ENCODE results near the gene KRTAP5-7.
"Not testable (repeated sequence)": the region's sequence is repeated elsewhere in the genome, so short reads cannot be mapped to it uniquely, and the experiment has no call there.

KRTAP5-7 gene

GRCh38 chr11:71532036-71532610 is 5.1 kb downstream of the KRTAP5-7 start:
- DNase-seq (ENCODE audit: low spot score): no peak

- not testable (repeated sequence) for DNase-seq (ENCODE audit: low spot score)
These were observed 7.9 kb downstream of the KRTAP5-7 start for GRCh38 chr11:71534711-71535608.

DNA sequence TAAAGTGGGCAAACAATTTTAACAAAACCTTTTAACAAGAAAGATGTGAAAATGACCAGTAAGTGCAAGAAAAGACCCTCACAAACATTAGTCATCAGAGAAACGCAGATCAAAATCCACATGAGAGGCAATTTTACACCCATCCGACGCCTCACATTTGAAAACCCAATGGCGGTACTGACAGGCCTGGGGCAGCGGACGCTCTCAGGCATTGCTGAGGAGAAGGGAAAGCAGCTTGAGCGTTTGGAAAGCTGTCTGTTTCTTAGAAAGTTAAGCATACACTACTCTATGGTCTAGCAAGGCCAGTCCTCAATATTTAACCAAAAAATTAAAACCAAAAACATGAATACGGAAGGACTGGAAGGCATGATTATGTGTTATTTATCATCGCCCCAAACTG is 8.8 kb downstream of the KRTAP5-7 start:
- DNase-seq (ENCODE audit: low spot score): no peak

DNA sequence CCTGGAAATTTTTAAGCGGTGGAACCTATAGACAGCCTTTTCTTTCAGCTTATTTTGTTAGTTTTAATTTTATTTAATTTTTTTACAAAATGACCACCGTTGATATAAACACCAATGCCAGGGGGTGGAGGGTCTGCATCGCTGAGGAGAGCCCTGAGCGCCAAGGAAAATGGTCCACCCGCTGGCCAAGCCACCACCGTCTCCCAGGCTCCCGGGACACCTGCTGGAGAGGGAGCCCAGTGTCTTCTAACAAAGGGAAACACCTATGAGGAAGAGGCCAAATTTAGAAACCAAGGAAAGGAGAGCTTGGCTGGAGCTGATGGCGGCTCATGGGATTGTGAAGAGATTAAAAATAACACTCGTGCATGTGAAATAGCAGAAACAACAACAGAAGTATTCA is 10.5 kb downstream of the KRTAP5-7 start:
- DNase-seq (ENCODE audit: low spot score): no peak

DNA sequence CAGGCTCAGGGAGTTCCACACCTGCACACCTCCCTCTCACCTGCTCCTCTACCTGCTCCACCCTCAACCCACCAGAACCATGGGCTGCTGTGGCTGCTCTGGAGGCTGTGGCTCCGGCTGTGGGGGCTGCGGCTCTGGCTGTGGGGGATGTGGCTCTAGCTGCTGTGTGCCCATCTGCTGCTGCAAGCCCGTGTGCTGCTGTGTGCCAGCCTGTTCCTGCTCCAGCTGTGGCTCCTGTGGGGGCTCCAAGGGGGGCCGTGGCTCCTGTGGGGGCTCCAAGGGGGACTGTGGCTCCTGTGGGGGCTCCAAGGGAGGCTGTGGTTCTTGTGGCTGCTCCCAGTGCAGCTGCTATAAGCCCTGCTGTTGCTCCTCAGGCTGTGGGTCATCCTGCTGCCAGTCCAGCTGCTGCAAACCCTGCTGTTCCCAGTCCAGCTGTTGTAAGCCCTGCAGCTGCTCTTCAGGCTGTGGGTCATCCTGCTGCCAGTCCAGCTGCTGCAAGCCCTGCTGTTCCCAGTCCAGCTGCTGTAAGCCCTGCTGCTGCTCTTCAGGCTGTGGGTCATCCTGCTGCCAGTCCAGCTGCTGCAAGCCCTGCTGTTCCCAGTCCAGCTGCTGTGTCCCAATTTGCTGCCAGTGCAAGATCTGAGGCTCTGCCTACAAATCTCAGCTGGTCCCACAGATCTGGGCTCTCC is 11.1 kb downstream of the KRTAP5-7 start, which contains the start of gene KRTAP5-8:
Gene KRTAP5-8, plus strand, starts transcription at position 49 of the 689 bp plus-strand sequence. Its CDS starts 31 bp downstream, at position 80.
- not testable (repeated sequence) for DNase-seq (ENCODE audit: low spot score)

DNA sequence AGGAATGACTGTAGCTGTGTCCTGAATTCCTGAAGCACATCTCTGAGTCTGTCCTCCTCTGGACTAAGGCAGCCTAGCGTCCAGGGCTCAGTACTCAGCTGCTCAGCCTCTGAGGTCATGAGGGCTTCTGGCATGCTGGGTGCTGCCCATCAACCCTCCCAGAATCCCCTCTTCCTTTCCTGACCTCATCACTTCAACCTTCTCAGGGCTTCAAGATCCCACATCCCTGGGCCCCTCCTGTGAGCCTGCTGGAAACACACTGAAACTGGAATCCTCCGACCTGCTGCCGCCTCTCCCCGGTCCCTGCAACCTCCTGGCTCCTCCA is 11.6 kb downstream of the KRTAP5-7 start:
- no peak for DNase-seq (ENCODE audit: low spot score)

DNA sequence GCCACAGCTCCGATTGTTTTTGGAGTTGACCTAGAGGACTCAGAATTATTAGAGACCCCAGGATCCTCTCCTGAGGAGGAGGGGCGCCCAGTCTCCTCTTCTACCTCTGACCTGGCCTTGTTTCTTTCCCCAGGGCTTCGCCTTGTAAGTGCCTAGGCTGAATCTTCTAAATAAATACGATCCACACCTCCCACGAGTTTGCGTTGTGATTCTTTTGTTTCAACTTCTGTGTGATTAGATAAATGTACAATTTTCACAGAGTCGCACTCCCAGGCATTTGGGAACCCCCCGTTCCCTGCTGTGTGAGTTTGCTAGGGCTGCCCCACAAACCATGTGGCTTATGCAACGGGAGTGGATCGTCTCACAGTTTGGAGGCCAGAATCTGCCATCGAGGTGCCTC is 11.9 kb downstream of the KRTAP5-7 start:
- DNase-seq (ENCODE audit: low spot score): no peak

DNA sequence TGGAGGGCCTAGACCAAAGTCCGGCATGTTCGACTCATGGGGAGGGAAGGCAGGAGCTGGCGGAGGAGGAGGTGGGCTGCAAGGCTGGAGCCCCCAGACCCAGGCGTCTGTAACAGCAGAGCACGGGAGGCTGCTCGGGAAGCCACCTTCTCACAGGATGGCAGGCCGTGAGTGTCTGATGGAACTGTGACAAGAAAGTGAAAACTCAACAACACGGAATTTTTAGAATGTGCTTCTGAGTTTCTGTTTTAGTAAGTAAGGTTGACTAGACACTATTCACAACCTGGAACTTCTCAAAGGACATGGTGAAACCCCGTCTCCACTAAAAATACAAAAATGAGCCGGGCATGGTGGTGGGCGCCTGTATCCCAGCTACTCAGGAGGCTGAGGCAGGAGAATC is 12.9 kb downstream of the KRTAP5-7 start:
- not testable (repeated sequence) for DNase-seq (ENCODE audit: low spot score)

GRCh38 chr11:71540521-71541304 is 13.6 kb downstream of the KRTAP5-7 start:
- DNase-seq (ENCODE audit: low spot score): not testable (repeated sequence)

- DNase-seq (ENCODE audit: low spot score): no peak
These were observed 15.3 kb downstream of the KRTAP5-7 start for GRCh38 chr11:71542382-71542781.

- no peak for DNase-seq (ENCODE audit: low spot score)
These were observed 16.1 kb downstream of the KRTAP5-7 start for GRCh38 chr11:71542879-71543777.

DNA sequence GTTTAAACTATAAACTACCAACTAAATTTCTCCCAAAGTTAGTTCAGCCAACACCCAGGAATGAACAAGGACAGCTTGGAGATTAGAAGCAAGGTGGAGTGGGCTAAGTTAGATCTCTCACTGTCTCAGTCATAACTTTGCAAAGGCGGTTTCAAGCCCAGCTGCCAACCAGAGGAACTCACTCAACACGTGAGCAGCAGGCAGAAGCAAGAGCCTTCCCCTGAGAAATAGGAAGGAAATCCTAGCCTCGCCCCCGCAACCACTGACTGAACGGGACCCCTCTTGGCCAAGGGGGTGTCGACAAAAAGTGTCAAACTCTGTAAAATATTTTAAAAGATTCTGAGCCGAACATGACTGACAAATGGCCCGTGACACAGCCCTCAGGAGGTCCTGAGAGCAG is 16.8 kb downstream of the KRTAP5-7 start:
- DNase-seq (ENCODE audit: low spot score): no peak

GRCh38 chr11:71544525-71545214 is 17.6 kb downstream of the KRTAP5-7 start:
- no peak for DNase-seq (ENCODE audit: low spot score)

GRCh38 chr11:71545405-71545966 is 18.4 kb downstream of the KRTAP5-7 start:
- no peak for DNase-seq (ENCODE audit: low spot score)

DNA sequence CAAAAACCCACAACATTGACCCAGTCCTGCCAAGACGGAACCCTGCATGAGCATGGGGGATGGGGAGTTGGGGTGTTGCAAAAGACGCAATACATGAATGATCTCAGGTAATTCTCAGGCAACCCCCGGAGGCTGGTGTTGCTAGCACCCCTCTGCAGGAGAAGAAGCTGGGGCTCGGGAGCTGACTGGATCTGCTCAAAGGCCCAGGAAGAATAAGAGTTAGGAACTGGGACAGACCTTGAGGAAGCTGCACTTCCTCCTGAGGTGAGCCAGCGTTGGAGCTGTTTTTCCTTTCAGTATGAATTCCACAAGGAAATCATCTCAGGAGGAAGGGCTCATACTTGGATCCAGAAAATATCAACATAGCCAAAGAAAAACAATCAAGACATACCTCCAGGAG is 21.1 kb downstream of the KRTAP5-7 start, which contains the start of gene KRTAP5-9:
Gene KRTAP5-9, plus strand, starts transcription at position 301 of the 400 bp plus-strand sequence. CDS start 238 bp downstream, outside the sequence.
- DNase-seq (ENCODE audit: low spot score): no peak

- no peak for DNase-seq (ENCODE audit: low spot score)
These were observed 21.7 kb downstream of the KRTAP5-7 start for GRCh38 chr11:71548716-71549151.

- no peak for DNase-seq (ENCODE audit: low spot score)
These were observed 24.6 kb downstream of the KRTAP5-7 start for GRCh38 chr11:71551711-71552110.

- no peak for DNase-seq (ENCODE audit: low spot score)
These were observed 27.9 kb downstream of the KRTAP5-7 start for GRCh38 chr11:71554996-71555395.

DNA sequence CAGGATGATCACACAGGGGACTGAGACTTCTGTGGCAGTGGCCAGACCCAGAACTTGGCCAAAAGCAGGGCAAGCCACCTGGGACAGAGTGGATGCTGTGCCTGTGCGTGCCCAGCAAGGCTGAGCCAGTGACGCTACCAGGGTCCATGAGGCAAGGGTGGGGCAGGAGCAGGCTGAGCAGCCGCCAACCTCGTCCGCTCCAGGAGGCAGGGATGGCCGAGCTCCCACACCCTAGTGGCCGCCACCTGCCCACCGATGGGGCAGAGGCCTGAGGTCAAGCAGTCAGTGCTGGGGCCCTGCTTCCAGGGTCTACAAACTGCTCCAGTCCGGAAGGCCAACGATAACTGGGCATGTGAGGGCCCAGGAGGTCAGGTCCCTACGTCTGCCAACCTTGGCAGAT is 28.4 kb downstream of the KRTAP5-7 start:
- DNase-seq (ENCODE audit: low spot score): no peak

DNA sequence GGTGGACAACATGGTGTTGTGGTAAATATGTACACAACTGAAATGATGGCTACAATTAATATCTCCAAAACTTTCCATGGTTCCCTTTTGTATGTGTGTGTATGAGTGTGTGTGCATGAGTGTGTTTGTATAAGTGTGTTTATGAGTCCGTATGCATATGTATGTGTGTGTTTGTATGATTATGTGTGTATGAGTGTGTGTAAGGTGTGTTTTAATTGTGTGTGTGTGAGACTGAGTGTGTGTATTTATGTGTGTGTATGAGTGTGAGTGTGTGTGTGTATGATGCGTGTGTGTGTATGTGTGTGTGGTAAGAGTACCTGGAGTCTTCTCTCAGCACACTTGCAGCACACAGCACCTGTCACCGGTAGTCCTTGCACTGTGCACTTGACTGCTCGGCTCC is 29.0 kb downstream of the KRTAP5-7 start:
- DNase-seq (ENCODE audit: low spot score): no peak
